ENCODE results near the gene DGKI.

Gene DGKI

GRCh38 chr7:137846827-137847567 lies at the start of gene DGKI:
Gene DGKI (minus strand): TSS chr7:137846974.
- DNase-seq = no peak

- no peak for DNase-seq
These were observed 48.8 kb upstream of the DGKI start for GRCh38 chr7:137895301-137896221.

- no peak for DNase-seq
These were observed 46.5 kb upstream of the DGKI start for GRCh38 chr7:137893143-137893742.

DNA sequence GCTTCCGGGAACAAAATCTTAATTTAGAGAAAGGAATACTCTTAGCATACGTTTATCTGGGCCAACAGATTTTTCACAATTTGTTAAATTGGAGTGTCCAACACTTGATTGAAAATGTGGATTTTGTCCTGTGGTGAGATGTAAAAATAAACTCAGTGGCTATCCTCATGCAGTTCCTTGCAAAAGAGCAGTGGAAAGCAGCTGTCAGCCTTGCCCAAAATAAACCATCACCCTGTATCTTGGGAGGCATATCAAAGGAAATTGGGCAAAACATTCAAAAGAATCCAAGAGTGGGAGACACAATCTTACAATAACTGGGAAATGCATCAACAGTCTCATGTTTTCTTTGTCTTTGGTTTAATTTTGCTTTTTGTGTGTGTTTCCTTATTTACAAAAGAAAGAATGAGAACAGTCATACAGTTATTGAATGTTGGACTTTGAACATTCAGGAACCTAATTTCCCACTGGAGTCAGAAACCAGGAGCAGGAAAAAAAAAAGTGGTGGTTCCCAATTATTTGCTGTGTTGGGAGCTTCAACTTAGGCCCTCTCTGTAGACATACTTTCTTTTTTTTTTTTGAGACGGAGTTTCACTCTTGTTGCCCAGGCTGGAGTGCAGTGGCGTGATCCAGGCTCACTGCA lies 44.4 kb upstream of the DGKI start:
- DNase-seq = no peak

DNA sequence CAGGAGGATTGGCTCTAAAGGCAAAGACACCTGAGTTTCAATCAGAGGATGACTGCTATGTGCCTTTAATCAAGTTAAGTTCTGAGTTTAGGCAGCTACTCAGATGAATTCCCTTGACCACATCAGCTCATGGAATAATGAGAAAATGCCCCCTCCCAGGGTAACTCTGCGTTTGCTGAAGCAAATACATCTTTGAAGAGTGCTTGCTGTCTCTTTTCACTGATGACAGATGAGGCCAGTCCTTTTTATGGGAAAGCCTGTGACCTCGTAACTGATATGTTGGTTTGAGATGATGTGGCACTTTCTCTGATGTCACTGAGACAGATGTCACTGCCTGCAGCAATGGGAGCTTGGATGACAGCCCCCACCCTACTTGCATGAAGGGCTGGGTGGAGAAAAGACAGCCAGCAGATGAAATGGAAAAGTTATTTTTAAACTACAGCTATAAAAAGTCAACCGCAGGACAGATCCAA lies 43.7 kb upstream of the DGKI start:
- no peak for DNase-seq

- DNase-seq = no peak
These were observed 41.5 kb upstream of the DGKI start for GRCh38 chr7:137888241-137888640.

GRCh38 chr7:137886746-137887145 lies 40.0 kb upstream of the DGKI start:
- DNase-seq = no peak

DNA sequence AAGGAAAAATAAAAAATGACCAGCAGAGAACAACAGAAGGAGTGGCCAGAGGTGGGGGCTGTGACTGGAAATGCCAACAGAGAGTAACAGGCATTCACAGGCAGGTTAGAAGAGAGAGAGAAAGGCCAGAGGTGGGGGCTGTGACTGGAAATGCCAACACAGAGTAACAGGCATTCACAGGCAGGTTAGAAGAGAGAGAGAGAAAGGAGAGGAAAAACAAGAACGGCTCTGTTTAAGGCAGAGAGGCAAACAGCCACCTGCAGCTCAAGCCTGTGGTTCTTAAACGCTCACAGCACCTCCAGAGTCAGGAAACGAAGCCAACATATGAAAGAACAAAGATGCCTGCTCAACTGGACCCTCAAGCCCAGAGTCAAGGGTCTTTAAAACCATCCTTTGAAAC lies 39.5 kb upstream of the DGKI start:
- no peak for DNase-seq

DNA sequence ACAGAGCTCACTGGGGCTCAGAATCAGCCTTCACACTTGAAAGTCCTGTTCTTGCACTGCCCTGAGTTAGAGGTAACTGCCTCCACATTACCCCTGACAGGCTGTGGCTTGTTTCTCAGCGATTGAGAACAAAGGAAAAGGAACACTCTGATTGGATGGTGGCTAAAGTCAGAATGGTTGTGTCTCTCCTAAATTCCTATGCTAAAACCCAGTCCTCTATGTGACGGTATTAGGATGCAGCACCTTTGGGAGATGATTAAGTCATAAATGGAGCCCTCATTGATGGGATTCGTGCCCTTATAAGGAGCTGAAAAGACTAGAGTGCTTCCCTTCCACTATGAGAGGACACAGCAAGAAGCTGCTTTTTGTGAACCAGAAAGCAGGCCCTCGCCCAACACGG lies 38.9 kb upstream of the DGKI start:
- no peak for DNase-seq

- no peak for DNase-seq
These were observed 36.0 kb upstream of the DGKI start for GRCh38 chr7:137882806-137883205.

GRCh38 chr7:137882261-137882668 lies 35.5 kb upstream of the DGKI start:
- DNase-seq = no peak

DNA sequence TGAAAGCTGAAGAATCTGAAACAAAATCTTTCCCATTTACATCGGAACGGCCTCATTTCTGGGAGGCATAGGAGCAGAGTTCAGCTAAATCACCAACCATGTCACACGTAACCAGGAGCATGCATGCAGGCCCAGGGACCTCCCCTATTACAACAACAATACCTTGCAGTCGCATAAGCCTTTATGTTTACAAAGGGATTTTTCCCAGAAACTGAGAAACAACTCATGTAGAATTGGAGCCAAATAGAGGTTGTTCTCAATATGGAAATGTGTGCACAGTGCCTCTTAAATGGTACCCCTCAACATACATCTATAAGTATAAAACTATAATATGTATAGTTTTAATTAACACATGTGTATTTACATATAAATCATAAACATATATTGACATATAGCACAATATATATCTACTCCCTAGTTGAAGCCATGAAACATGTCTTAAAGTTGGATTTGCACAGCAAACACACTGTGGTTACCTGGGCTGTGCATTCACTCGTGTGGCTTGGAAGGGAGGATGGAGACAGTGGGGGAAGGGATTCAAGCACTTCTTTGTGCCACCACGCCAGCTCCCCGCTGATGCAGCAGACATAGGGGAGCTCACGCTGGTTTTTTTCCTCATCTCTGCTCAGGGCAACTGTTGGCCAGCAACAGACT lies 35.0 kb upstream of the DGKI start:
- DNase-seq = no peak

- DNase-seq = no peak
These were observed 33.7 kb upstream of the DGKI start for GRCh38 chr7:137880432-137880831.

GRCh38 chr7:137879357-137880158 lies 32.8 kb upstream of the DGKI start:
- no peak for DNase-seq

DNA sequence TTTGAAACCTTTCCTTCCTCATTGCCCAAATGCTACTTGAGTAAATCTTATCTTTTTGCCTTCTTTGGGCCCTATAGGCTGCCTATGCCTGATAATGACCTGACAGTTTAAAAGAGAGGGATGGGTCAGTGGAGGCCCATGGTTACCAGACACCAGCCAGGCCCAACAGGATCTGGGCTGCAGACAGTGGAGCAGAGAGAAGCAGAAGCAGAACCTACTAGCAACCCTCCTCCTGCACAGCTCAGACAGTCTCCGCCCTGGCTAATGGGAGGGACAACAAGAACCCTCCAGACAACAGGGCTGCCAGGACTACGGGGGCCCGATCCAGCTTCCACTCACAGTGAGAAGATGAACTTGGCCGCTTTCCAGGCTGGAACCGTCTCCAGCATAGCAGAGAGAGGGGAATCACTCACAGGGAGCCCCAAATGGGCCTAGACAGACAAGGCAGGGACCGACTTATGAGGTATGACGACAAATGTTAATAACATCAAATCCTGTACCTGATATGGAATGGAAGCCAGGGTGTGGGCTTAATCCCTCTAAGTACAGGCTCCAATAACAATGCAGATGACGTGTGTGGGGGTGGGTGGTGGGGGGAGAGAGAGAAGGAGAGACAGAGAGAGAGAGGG lies 31.7 kb upstream of the DGKI start:
- no peak for DNase-seq

DNA sequence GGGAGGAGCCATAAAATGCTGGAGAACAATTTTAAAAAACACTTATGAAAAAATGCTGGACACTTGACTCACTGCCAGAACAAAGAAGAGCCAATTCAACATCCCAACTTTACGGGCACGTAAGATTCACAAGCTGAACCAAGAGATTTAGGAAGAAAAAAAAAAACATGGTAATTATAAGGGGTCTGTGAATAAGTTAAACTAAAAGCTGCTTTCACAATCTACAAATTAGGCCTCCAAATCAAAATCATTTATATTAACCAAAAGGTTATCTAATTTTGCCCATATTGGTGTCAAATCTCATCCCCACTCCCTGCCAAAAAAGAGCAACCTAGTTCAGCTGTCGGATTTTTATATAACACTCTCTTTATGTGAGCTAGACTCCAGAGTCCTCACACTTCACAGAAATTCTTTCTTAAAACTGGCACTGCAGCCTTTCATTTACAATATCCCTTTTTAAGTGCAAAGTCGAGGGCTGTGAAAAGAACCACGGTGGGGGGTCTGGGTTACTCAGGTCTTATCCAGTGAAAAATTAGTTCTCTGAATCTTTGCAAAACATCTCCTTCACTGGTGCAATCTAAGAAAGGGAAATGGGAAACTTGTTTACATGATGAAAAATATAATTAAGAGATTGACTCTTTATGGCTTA lies 30.4 kb upstream of the DGKI start:
- no peak for DNase-seq

DNA sequence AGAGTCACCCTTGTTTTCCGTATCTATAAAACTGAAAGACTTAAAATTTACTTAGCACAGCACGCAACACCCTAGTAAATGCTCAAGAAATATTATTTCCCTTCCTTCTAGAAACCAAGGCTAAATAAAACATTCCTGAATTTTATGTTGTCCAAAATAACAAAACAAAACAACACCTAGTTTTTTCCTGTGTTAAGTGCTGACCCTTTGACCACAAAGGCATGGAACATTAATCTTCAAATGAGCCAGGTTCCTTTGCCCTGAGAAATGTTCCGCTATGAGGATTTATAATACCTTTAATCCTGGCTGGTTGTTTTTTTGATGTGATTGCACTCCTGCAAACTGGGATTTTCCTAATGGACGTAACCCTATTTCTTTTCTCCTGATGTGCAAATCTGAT lies 29.0 kb upstream of the DGKI start:
- no peak for DNase-seq

- no peak for DNase-seq
These were observed 27.4 kb upstream of the DGKI start for GRCh38 chr7:137873979-137874777.

DNA sequence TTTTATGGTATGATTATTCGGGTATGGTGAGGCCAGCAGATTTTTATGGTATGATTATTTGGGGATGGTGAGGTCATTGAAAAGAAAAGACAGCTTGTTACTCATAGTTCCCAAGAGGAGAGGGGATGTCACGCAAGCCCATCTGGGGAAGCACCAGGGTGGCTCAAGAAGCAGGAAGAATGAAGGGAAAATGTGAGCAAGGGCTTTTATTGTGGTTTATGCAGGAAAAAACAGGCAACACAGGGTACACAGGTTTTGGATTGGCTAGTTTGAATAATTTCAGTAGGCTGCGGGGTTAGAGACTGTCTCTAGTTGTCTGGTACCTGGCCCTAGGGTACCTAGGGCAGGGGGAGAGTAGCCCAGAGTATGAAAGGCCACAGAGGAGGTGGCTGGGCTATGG lies 26.8 kb upstream of the DGKI start:
- DNase-seq = peak; percentile 14

All from activated naive CD4-positive, alpha-beta T cell treated with Interleukin-2 at 50 U/mL for 16 hours (primary cell).